Gastroesophageal sphincter (tissue), 3 donors: ENCODE data around the gene ZFR.

Source experiments
- CTCF ChIP-seq, 4 experiments: fragments of 200-600 bp in 2 of 4; fragments of 450-650 bp in 2 of 4; sonication (generic) in 1 of 4; IDR thresholded peaks; one replicate each; pipeline ENCODE4 v1.5.1; 2017 to 2019; ENCODE audit warnings: antibody characterized with exemption in 4 of 4, mild to moderate bottlenecking in 2 of 4, moderate library complexity in 2 of 4
- POLR2A ChIP-seq, 2 donors: fragments of 450-650 bp; IDR thresholded peaks; one replicate each; pipeline ENCODE4 v1.6.1; 2017; ENCODE audit warnings: antibody characterized with exemption in 2 of 2, mild to moderate bottlenecking in 2 of 2, moderate library complexity in 1 of 2
- POLR2AphosphoS5 ChIP-seq: sonication (generic); formaldehyde crosslinking; IDR thresholded peaks from one replicate; pipeline ENCODE4 v1.6.1; 2017; ENCODE audit warnings: antibody characterized with exemption

- TF ChIP-seq CTCF (IDR thresholded peaks at IDR 0.05), result no peak
- no peak for TF ChIP-seq POLR2A (IDR thresholded peaks at IDR 0.05)
- no peak for TF ChIP-seq POLR2AphosphoS5
Measured at GRCh38 chr5:32326216-32326772, 118.2 kb downstream of the ZFR start.
